NT2/D1 (cell line): ENCODE measurements around the gene EPX.

Experiments used
- SUZ12 ChIP-seq: IDR thresholded peaks from 2 replicates; pipeline ENCODE4 v1.6.1; 2011; ENCODE audit not compliant: insufficient read length, insufficient read depth; ENCODE audit errors: extremely low read depth
- ZNF274 ChIP-seq: IDR thresholded peaks from 2 replicates; pipeline ENCODE4 v1.6.1; 2011; ENCODE audit warnings: mild to moderate bottlenecking, low read depth, low read length

DNA sequence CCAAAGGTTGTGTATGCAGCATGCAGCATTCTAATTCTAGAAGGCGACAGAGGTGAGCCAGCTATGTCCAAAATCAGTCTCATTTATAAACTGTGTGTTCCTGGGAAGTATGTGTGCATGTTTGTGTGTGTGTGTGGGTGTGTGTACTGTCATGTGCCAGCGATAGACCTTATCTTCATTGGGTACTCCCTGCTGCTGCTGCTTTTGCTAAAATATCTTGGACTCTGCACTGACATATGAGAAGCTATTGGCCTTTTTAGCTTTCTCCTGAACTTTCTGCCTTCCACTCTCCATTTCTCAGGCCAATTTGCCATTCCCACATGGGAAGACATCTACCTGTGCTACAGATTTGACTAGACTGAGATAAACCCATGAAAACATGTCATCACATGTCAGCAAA is 43.9 kb downstream of the EPX start:
- TF ChIP-seq ZNF274 (no peak), SUZ12 (no peak)
